GM18505 (cell line): ENCODE measurements around the gene ACAA1.

Experiments
- ATAC-seq: cut with Tn5 transposase; IDR thresholded peaks from one replicate; pipeline ENCODE4 v1.9.1; 2021; ENCODE audit not compliant: unreplicated experiment
- POLR2A ChIP-seq: IDR thresholded peaks from 4 replicates; pipeline ENCODE4 v1.6.1; 2011; ENCODE audit warnings: borderline replicate concordance; ENCODE audit not compliant: insufficient read depth, insufficient read length; ENCODE audit errors: extremely low read depth

The ACAA1 gene

GRCh38 chr3:38114875-38115644 is 21.9 kb downstream of the ACAA1 start:
- ATAC-seq: no peak
- no peak for TF ChIP-seq POLR2A

- no peak for TF ChIP-seq POLR2A
- no peak for ATAC-seq
These were observed 22.7 kb downstream of the ACAA1 start for GRCh38 chr3:38114052-38114874.

GRCh38 chr3:38112378-38112761 is 24.6 kb downstream of the ACAA1 start:
- ATAC-seq: no peak

GRCh38 chr3:38111696-38112377 is 25.1 kb downstream of the ACAA1 start:
- no peak for ATAC-seq
- TF ChIP-seq POLR2A: no peak

More at GRCh38 chr3:38112378-38112761, 24.6 kb downstream of the ACAA1 start:
- no peak for TF ChIP-seq POLR2A

GRCh38 chr3:38111201-38111600 is 25.7 kb downstream of the ACAA1 start:
- no peak for ATAC-seq
- TF ChIP-seq POLR2A: no peak

- TF ChIP-seq POLR2A: no peak
These were observed 26.4 kb downstream of the ACAA1 start for GRCh38 chr3:38110314-38111050.

GRCh38 chr3:38109580-38110313 is 27.2 kb downstream of the ACAA1 start:
- no peak for ATAC-seq
- no peak for TF ChIP-seq POLR2A

More at GRCh38 chr3:38110314-38111050, 26.4 kb downstream of the ACAA1 start:
- no peak for ATAC-seq

- no peak for ATAC-seq
- no peak for TF ChIP-seq POLR2A
These were observed 28.0 kb downstream of the ACAA1 start for GRCh38 chr3:38108649-38109579.

GRCh38 chr3:38107911-38108648 is 28.8 kb downstream of the ACAA1 start:
- ATAC-seq: no peak
- no peak for TF ChIP-seq POLR2A

GRCh38 chr3:38105525-38105924 is 31.4 kb downstream of the ACAA1 start:
- no peak for ATAC-seq
- TF ChIP-seq POLR2A: no peak

- no peak for TF ChIP-seq POLR2A
- no peak for ATAC-seq
These were observed 34.5 kb downstream of the ACAA1 start for GRCh38 chr3:38102444-38102814.
